HG03097 (cell line): ENCODE data around the gene EXOSC6.
"Not testable (repeated sequence)": the region's sequence is repeated elsewhere in the genome, so short reads cannot be mapped to it uniquely, and the experiment has no call there.

ENCODE experiments used
- ATAC-seq: cut with Tn5 transposase; IDR thresholded peaks from one replicate; pipeline ENCODE4 v1.9.1; 2021; ENCODE audit not compliant: unreplicated experiment, low FRiP score

The EXOSC6 gene

GRCh38 chr16:70251629-70252354, at the start of gene EXOSC6:
Gene EXOSC6 (minus strand): TSS chr16:70251940. CDS start chr16:70251900, 40 bp downstream.
- ATAC-seq = peak; percentile 86

- ATAC-seq = no peak
Observed at GRCh38 chr16:70301121-70301520, 49.4 kb upstream of the EXOSC6 start.

GRCh38 chr16:70298988-70299938, 47.5 kb upstream of the EXOSC6 start, which contains the start of gene DDX19B:
Gene DDX19B (plus strand): TSS chr16:70299186. CDS start chr16:70299298, 112 bp downstream.
- peak; percentile 68 for ATAC-seq

GRCh38 chr16:70295634-70296033, 43.9 kb upstream of the EXOSC6 start:
- ATAC-seq = no peak

- no peak for ATAC-seq
Observed at GRCh38 chr16:70294385-70295025, 42.8 kb upstream of the EXOSC6 start.

GRCh38 chr16:70292148-70292547, 40.4 kb upstream of the EXOSC6 start:
- ATAC-seq = not testable (repeated sequence)

- ATAC-seq = no peak
Observed at GRCh38 chr16:70290949-70291519, 39.3 kb upstream of the EXOSC6 start.

GRCh38 chr16:70289229-70290094, 37.7 kb upstream of the EXOSC6 start, which contains the start of gene AARS1:
Gene AARS1 (minus strand): TSS chr16:70289506. CDS start chr16:70282763, 6,743 bp downstream.
- peak; percentile 96 for ATAC-seq

GRCh38 chr16:70287304-70287971, 35.7 kb upstream of the EXOSC6 start:
- ATAC-seq = not testable (repeated sequence)

GRCh38 chr16:70276392-70276791, 24.7 kb upstream of the EXOSC6 start:
- ATAC-seq = no peak

GRCh38 chr16:70271696-70272095, 20.0 kb upstream of the EXOSC6 start:
- ATAC-seq = no peak

GRCh38 chr16:70270176-70270575, 18.4 kb upstream of the EXOSC6 start:
- ATAC-seq = no peak

GRCh38 chr16:70269471-70269870, 17.7 kb upstream of the EXOSC6 start:
- ATAC-seq = no peak

GRCh38 chr16:70267922-70268321, 16.2 kb upstream of the EXOSC6 start:
- ATAC-seq = not testable (repeated sequence)

GRCh38 chr16:70267516-70267915, 15.8 kb upstream of the EXOSC6 start:
- ATAC-seq = no peak

GRCh38 chr16:70259903-70260302, 8.2 kb upstream of the EXOSC6 start:
- not testable (repeated sequence) for ATAC-seq

- no peak for ATAC-seq
Observed at GRCh38 chr16:70258946-70259345, 7.2 kb upstream of the EXOSC6 start.

- no peak for ATAC-seq
Observed at GRCh38 chr16:70258065-70258464, 6.3 kb upstream of the EXOSC6 start.

GRCh38 chr16:70257391-70257790, 5.7 kb upstream of the EXOSC6 start:
- ATAC-seq = no peak
